ENCODE measurements around the gene DNTT. TPM values are rescaled to one million over a fixed set of nuclear protein-coding genes. Genes with fewer than 3 reads are reported as not detected.
"Not testable (repeated sequence)": the region's sequence is repeated elsewhere in the genome, so short reads cannot be mapped to it uniquely, and the experiment has no call there.

The DNTT gene
- total and polyA plus RNA-seq, 5 experiments from 2014 or later: not detected

DNA sequence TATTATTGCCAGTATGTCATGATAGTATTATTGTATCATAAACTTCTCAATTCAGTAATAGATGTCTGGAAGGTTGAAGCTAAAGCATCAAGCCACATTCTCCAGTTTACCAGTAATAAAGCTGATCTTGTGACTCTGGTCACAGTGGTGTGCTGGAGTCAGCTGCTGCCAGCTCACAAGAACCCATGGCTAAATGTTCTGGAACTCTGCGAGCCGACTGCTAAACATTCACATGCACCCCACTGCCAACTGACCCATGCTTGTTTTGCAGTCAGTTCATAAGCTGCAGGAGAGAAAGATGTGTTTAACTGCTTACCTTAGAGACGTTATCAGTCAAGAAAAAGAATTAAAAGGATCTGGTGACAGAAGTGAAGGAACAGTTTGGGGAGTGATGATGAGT, 5.9 kb upstream of the DNTT start:
- DNase-seq: no peak
- H3K4me1 Mint-ChIP-seq: peaks cover 41 to 69% (median 67%) of the 10 kb centered on the region in 4 donors
- H3K4me3 Mint-ChIP-seq: peak overlapping the region in 8 of 10 donors; percentile 5 to 78 (median 74)
- peak overlapping the region; percentile 86 to 99 (median 93) for H3K27ac Mint-ChIP-seq
- peaks cover 0 to 3% (median 0%) of the 10 kb centered on the region in 5 donors for H3K27me3 Mint-ChIP-seq
- POLR2A ChIA-PET: interaction anchor here (0.6 to 2.0 kb wide), 4 partner anchors 9 to 605 kb away, joined by 3 to 9 read pairs (median 5); partner anchors contain the start of genes TCTN3 and ZNF518A
- H3K36me3 Mint-ChIP-seq: no peaks in the 10 kb centered on the region
- no peak for ATAC-seq
- H3K9me3 Mint-ChIP-seq: peaks cover 0 to 12% (median 0%) of the 10 kb centered on the region in 9 donors

DNA sequence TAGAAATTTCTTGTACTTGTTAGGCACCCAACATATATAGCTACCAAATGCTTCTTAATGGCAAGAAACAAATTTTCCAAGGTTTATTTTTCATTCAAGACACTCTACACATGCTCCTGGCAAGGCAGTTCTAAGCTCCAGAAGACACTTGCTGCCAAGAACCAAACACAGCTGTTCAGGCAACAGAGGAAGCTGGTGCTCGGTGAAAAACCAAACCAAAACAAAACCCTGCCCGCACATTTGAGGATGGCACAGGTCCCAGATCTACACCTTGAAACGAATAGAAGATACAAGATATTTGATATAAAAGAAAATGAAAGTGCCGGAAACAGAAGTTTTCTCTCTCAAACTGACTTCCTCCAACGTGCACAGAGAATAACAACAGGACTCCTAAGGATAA, 4.9 kb upstream of the DNTT start:
- Mint-ChIP-seq H3K27me3 (peaks cover 0 to 6% (median 0%) of the 10 kb centered on the region in 5 donors), H3K27ac (peak overlapping the region; percentile 88 to 99 (median 94)), H3K36me3 (peaks cover 0 to 5% (median 0%) of the 10 kb centered on the region in 3 donors), H3K9me3 (peaks cover 0 to 12% (median 0%) of the 10 kb centered on the region in 9 donors), H3K4me1 (peaks cover 44 to 72% (median 66%) of the 10 kb centered on the region in 4 donors), H3K4me3 (peak overlapping the region; percentile 20 to 79 (median 76))
- DNase-seq: peak in 9 of 10 donors; percentile 1 to 76 (median 53)
- POLR2A ChIA-PET: interaction anchor here (0.7 to 2.0 kb wide), 7 partner anchors 8 to 606 kb away, joined by 3 to 9 read pairs (median 4); partner anchors contain the start of genes TCTN3 and ZNF518A
- peak; percentile 95 for ATAC-seq

DNA sequence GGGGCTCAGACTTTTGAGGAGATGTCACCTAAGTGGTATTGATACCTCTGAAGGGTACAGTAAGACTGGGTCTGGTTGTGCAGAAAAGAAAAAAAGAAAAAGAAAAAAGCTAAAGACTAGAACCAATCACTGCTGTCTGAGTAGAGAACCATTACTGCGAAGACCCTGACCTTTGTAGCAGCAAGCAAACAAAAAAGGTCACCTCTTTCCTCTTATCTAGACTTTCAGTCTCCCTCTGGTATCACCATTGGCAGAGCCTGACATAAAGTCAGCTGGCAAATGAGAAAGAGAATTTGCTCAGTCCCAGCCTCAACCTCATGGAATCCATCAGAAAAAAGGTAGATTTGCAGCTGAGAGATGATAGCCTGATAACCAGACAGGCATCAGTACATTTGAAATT, 2.6 kb upstream of the DNTT start:
- H3K4me1 Mint-ChIP-seq: peaks cover 40 to 76% (median 61%) of the 10 kb centered on the region in 4 donors
- DNase-seq (no peak), ATAC-seq (no peak)
- peaks cover 0 to 5% (median 0%) of the 10 kb centered on the region in 3 donors for H3K36me3 Mint-ChIP-seq
- H3K4me3 Mint-ChIP-seq: no peak overlapping the region
- POLR2A ChIA-PET: interaction anchor here (0.7 to 1.1 kb wide), 2 partner anchors 14 to 172 kb away, joined by 3 read pairs; partner anchors contain the start of gene ZNF518A
- peaks cover 0 to 8% (median 2%) of the 10 kb centered on the region in 5 donors for H3K27me3 Mint-ChIP-seq
- H3K9me3 Mint-ChIP-seq: peaks cover 0 to 12% (median 0%) of the 10 kb centered on the region in 9 donors
- H3K27ac Mint-ChIP-seq: peak overlapping the region in 4 of 10 donors; percentile 44 to 98 (median 76)

DNA sequence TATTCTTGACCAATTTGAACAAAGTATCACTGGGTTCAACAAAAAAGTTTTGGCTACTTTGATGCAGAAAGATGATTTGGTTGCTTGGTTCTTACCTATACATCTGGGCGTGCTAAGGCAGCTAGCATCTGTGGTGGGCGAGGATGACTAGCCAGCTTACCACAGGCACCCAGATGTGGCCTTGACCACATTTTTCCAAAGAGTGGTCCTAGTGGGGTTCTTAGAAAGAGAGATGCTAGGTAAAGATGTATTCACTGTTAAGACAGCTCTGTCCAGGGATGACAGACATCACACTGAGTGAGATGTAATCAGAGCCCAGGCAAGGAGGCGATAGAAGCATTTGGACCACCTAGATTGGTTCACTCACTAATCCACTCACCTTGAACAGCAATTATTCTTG, 785 bp downstream of the DNTT start:
- POLR2A ChIA-PET: no interaction called here
- Mint-ChIP-seq H3K4me3 (no peak overlapping the region), H3K36me3 (peaks cover 0 to 5% (median 0%) of the 10 kb centered on the region in 3 donors), H3K27ac (no peak overlapping the region), H3K9me3 (peaks cover 0 to under 1% (median 0%) of the 10 kb centered on the region in 9 donors), H3K4me1 (peaks cover 25 to 61% (median 39%) of the 10 kb centered on the region in 4 donors), H3K27me3 (peaks cover 0 to 13% (median 3%) of the 10 kb centered on the region in 5 donors)
- DNase-seq: no peak
- ATAC-seq: no peak

- H3K4me3 Mint-ChIP-seq: peak overlapping the region; percentile 8 to 63 (median 40)
- peak overlapping the region in 8 of 10 donors; percentile 29 to 85 (median 61) for H3K27ac Mint-ChIP-seq
- peaks cover 0 to 13% (median 3%) of the 10 kb centered on the region in 5 donors for H3K27me3 Mint-ChIP-seq
- H3K36me3 Mint-ChIP-seq: peaks cover 0 to 5% (median 0%) of the 10 kb centered on the region in 3 donors
- H3K9me3 Mint-ChIP-seq: no peaks in the 10 kb centered on the region
- ATAC-seq: peak; percentile 69 to 77
- peaks cover 12 to 46% (median 24%) of the 10 kb centered on the region in 4 donors for H3K4me1 Mint-ChIP-seq
- DNase-seq: peak in 7 of 10 donors; percentile 6 to 32 (median 22)
- POLR2A ChIA-PET: interaction anchor here (1.1 to 1.2 kb wide), 2 partner anchors 11 to 77 kb away, joined by 3 to 4 read pairs; no protein-coding TSS in a partner anchor
These were observed 2.3 kb downstream of the DNTT start for GRCh38 chr10:96306516-96306915.

DNA sequence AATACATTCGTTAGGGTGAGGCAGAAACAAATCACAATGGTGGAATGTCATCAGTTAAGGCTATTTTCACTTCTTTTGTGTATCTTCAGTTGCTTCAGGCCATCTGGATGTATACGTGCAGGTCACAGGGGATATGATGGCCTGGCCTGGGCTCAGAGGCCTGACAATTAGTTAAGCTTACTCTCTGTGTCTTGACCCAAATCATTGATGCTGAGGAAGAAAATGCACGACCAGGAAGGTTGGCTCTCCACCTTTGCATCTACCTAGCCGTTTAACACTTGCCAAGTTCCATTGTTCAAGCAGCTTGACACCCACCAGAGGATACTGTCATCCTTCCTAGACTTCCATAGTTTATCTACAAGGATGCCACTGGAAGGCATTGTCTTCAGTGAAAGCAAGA, 4.6 kb downstream of the DNTT start:
- Mint-ChIP-seq H3K27me3 (peaks cover 0 to 12% (median 3%) of the 10 kb centered on the region in 5 donors), H3K4me1 (peaks cover 12 to 32% (median 20%) of the 10 kb centered on the region in 4 donors)
- H3K27ac Mint-ChIP-seq, H3K9me3 Mint-ChIP-seq, H3K36me3 Mint-ChIP-seq, H3K4me3 Mint-ChIP-seq, POLR2A ChIA-PET, ATAC-seq, DNase-seq: not testable (repeated sequence)

GRCh38 chr10:96309628-96310320, 5.5 kb downstream of the DNTT start:
- H3K27me3 Mint-ChIP-seq: peaks cover 0 to 7% (median 3%) of the 10 kb centered on the region in 5 donors
- no peaks in the 10 kb centered on the region for H3K9me3 Mint-ChIP-seq
- no peak overlapping the region for H3K4me3 Mint-ChIP-seq
- peaks cover 10 to 23% (median 16%) of the 10 kb centered on the region in 4 donors for H3K4me1 Mint-ChIP-seq
- no peak for DNase-seq
- POLR2A ChIA-PET: no interaction called here
- H3K36me3 Mint-ChIP-seq: no peaks in the 10 kb centered on the region
- H3K27ac Mint-ChIP-seq: no peak overlapping the region
- ATAC-seq: no peak

- POLR2A ChIA-PET: no interaction called here
- no peak overlapping the region for H3K4me3 Mint-ChIP-seq
- no peak overlapping the region for H3K27ac Mint-ChIP-seq
- no peaks in the 10 kb centered on the region for H3K36me3 Mint-ChIP-seq
- peaks cover 0 to 7% (median 0%) of the 10 kb centered on the region in 5 donors for H3K27me3 Mint-ChIP-seq
- H3K9me3 Mint-ChIP-seq: no peaks in the 10 kb centered on the region
- H3K4me1 Mint-ChIP-seq: peaks cover 10 to 19% (median 16%) of the 10 kb centered on the region in 4 donors
- ATAC-seq (no peak), DNase-seq (no peak)
These were observed 6.1 kb downstream of the DNTT start for GRCh38 chr10:96310321-96310669.

DNA sequence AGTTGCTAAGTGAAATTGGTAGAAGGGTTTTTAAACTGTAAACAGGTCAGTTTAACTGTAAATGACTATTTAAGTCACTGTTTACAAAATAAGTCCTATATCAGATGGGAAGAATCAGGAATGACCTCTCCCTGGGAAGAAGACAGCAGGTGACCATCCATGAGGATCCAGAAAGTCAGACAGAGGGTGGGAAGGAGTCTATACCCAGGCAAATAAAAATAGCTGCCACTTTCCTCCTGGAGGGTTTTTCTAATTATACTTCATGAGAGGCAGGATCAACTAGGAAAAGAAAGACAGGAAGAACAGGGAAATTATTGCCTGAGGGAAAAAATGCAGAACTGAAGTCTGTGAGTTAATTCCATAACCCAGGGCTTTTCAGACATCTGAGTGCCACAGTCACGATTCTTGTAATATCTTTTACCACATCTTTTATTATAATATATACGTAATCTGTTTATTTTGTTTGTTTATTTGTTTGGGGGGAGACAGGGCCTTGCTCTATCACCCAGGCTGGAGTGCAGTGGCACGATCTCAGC, 7.0 kb downstream of the DNTT start:
- peaks cover 0 to 10% (median 4%) of the 10 kb centered on the region in 5 donors for H3K27me3 Mint-ChIP-seq
- H3K36me3 Mint-ChIP-seq: no peaks in the 10 kb centered on the region
- POLR2A ChIA-PET: no interaction called here
- H3K4me3 Mint-ChIP-seq: no peak overlapping the region
- no peak overlapping the region for H3K27ac Mint-ChIP-seq
- no peaks in the 10 kb centered on the region for H3K9me3 Mint-ChIP-seq
- peaks cover 7 to 13% (median 10%) of the 10 kb centered on the region in 4 donors for H3K4me1 Mint-ChIP-seq
- no peak for DNase-seq
- no peak for ATAC-seq

DNA sequence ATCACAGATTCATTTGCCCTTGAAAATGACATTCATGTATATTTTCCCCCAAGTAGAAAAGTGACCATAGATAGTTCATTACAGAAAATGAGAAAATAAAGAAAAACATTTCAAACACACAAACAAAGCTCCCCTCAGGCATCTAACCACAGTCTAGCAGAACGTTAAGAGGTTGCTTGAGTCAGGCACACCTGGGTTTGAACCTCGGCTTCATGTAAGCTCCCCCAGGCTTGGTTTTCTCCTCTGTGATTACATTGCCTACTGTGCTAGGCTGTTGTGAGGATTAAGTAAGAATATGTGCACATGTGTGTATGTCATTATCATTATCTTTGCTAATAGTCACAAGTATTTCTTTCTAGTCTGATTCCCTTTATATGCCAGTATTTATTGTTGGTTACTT, 9.1 kb downstream of the DNTT start:
- Mint-ChIP-seq H3K4me1 (peaks cover 0 to 4% (median 2%) of the 10 kb centered on the region in 4 donors), H3K36me3 (no peaks in the 10 kb centered on the region), H3K9me3 (no peaks in the 10 kb centered on the region), H3K4me3 (no peak overlapping the region), H3K27me3 (peaks cover 0 to 10% (median 5%) of the 10 kb centered on the region in 5 donors), H3K27ac (peak overlapping the region in 2 of 10 donors; percentile 25 to 36)
- POLR2A ChIA-PET: no interaction called here
- ATAC-seq (no peak), DNase-seq (no peak)

GRCh38 chr10:96317067-96317833, 13.0 kb downstream of the DNTT start:
- DNase-seq (no peak), ATAC-seq (no peak)
- Mint-ChIP-seq H3K27ac (no peak overlapping the region), H3K27me3 (peaks cover 0 to 10% (median 7%) of the 10 kb centered on the region in 5 donors), H3K4me3 (no peak overlapping the region), H3K4me1 (peaks cover 0 to 3% (median under 1%) of the 10 kb centered on the region in 4 donors), H3K36me3 (no peaks in the 10 kb centered on the region), H3K9me3 (no peaks in the 10 kb centered on the region)
- POLR2A ChIA-PET: no interaction called here

DNA sequence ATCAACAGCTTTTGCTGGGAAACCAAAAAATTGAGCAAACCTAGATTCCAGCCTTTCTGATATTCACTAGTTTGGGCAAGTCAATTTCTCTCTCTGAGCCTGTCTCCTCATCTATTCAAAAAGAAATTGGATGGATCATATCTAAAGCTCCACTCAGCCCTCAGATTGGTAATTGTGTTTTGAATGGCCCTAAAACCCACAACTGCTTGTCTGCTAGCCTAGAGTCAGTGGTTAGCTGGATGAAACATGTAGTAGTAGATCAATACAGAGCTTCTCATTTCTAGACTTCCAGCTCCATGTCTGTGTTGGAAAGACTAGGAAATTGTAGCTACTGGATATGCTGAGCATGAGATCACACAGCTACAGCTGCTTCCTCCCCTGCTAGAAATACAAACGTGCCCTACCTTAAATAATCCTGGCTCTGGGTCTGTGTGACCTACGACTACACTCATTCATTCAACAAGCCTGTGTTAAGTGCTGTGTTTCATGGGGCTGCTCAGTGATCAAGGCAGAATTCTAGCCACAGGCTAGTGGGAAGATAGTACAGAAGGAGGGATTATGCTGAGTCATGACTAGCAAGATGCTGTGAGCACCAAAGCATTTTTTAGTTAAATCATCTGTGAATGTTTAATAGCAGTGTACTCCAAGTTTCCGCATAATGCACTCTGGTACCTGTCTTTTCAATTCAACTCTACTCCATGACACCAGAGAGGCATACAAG, 15.7 kb downstream of the DNTT start:
- Mint-ChIP-seq H3K4me3 (no peak overlapping the region), H3K36me3 (no peaks in the 10 kb centered on the region), H3K4me1 (peaks cover 0 to 3% (median under 1%) of the 10 kb centered on the region in 4 donors), H3K27ac (no peak overlapping the region), H3K9me3 (no peaks in the 10 kb centered on the region), H3K27me3 (peaks cover 0 to 10% (median 7%) of the 10 kb centered on the region in 5 donors)
- POLR2A ChIA-PET: no interaction called here
- ATAC-seq: no peak
- DNase-seq: no peak
